IPS-15b (cell line): ENCODE measurements around the gene CACNA1A.
"Not testable (repeated sequence)": the region's sequence is repeated elsewhere in the genome, so short reads cannot be mapped to it uniquely, and the experiment has no call there.

ENCODE experiments used
- H3K27me3 ChIP-seq: one replicate; pipeline ENCODE4 v1.6.1; 2013; ENCODE audit warnings: low read length; ENCODE audit not compliant: control insufficient read depth, insufficient read depth
- H3K36me3 ChIP-seq: one replicate; pipeline ENCODE4 v1.6.1; 2013; ENCODE audit warnings: low read length; ENCODE audit not compliant: control insufficient read depth, insufficient read depth
- H3K4me1 ChIP-seq: one replicate; pipeline ENCODE4 v1.6.1; 2013; ENCODE audit warnings: mild to moderate bottlenecking, low read length; ENCODE audit not compliant: control insufficient read depth, insufficient read depth
- H3K4me3 ChIP-seq: one replicate; pipeline ENCODE4 v1.5.1; 2013; ENCODE audit warnings: low read depth, low read length
- H3K9ac ChIP-seq: one replicate; pipeline ENCODE4 v1.6.1; 2013; ENCODE audit warnings: low read depth, mild to moderate bottlenecking, low read length
- H3K9me3 ChIP-seq: one replicate; pipeline ENCODE4 v1.6.1; 2013; ENCODE audit warnings: mild to moderate bottlenecking, low read length; ENCODE audit not compliant: control insufficient read depth, insufficient read depth

The CACNA1A gene

DNA sequence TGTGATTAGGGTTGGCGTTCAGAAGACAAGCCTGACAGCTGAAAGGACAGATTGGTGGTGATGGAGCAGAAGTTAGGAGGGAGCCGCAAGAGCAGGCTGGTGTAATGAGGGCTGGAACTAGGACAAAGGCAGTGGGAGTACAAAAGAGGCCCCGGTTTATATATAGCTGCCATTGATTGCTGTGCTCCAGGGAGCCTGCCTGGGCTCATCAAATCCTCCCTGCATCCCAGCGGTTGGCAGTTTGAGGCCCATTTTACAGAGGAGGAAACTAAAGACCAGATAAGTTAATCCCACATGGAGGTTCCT, 123.7 kb downstream of the CACNA1A start:
- Histone ChIP-seq H3K9ac (no peak overlapping the region), H3K9me3 (no peaks in the 10 kb centered on the region), H3K27me3 (no peaks in the 10 kb centered on the region), H3K4me3 (no peak overlapping the region), H3K36me3 (no peaks in the 10 kb centered on the region), H3K4me1 (no peaks in the 10 kb centered on the region)

DNA sequence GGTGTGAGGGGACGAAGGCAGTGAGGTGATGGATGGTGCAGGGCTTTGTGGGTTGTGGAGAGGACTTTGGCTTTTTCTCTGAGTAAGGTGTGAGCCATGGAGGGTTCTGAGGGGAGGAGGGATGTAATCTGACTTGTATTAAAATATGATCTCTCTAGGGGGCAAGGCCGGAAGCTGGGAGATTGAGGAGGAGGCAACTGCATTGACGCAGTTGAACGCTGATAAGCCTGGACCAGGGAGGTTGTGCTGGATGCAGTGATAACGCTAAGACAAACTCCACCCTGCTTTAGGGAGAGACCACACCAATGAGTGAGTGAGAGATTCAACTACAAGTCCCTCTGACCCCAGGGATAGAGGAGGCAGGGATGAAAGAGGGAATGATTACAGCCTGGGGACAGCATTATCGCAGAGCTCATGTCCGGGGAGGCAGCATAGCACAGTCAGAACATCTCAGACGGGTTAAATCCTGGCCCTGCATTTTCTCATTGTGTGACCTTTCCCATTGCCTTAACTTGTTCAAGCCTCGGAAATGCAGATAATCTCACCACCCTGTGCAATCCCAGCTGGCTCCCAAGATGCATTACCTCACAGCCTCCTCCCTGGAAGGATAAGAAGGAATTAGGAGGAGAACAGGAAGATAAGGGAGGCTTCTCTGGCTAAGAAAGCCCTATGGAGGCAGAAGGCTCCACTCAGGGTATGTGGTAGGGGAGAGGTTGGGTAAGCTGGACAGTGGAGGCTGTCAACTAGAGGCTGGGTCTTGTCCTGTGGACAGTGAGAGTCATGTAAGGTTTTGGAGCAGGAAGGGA, 124.2 kb downstream of the CACNA1A start:
- Histone ChIP-seq H3K36me3 (no peaks in the 10 kb centered on the region), H3K4me3 (no peak overlapping the region), H3K27me3 (no peaks in the 10 kb centered on the region)

DNA sequence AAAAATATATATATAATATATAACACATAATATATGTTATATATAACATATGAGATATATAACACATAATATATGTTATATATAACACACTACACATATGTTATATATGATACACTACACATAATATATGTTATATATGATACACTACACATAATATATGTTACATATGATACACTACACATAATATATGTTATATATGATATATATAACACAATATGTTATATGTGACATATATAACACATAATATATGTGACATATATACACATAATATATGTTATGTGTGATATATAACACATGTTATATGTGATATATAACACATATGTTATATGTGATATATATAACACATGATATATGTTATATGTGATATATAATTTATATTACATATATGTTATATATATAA, 129.7 kb downstream of the CACNA1A start:
- Histone ChIP-seq H3K4me1 (no peaks in the 10 kb centered on the region), H3K27me3 (no peaks in the 10 kb centered on the region), H3K9ac (no peak overlapping the region), H3K4me3 (no peak overlapping the region), H3K36me3 (no peaks in the 10 kb centered on the region), H3K9me3 (no peaks in the 10 kb centered on the region)

More for the DNA sequence above, 124.2 kb downstream of the CACNA1A start:
- Histone ChIP-seq H3K9me3 (no peaks in the 10 kb centered on the region), H3K4me1 (no peaks in the 10 kb centered on the region), H3K9ac (no peak overlapping the region)

GRCh38 chr19:13373599-13373998, 132.7 kb downstream of the CACNA1A start:
- Histone ChIP-seq H3K9ac (no peak overlapping the region), H3K4me1 (no peaks in the 10 kb centered on the region), H3K9me3 (no peaks in the 10 kb centered on the region), H3K36me3 (no peaks in the 10 kb centered on the region), H3K27me3 (no peaks in the 10 kb centered on the region), H3K4me3 (no peak overlapping the region)

DNA sequence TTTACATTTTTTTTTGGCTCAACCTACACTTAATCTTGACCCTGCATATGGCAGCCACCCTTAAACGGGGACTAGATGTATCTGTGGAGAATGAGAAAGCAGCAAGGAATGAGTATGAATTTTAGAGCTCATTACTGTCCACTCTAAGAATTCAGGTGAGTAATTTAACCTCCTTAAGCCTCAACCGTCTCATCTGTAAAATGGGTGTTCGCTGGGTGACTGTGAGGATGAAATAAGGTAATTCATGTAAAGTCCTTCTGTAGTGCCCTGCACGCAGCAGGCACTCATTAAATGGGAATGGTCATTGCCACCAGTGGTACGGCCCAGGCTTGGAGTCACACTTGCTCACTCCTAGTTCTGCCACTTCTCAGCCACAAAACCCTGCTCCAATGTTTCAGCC, 135.3 kb downstream of the CACNA1A start:
- no peak overlapping the region for H3K4me3 ChIP-seq
- H3K4me1 ChIP-seq, result no peaks in the 10 kb centered on the region
- no peaks in the 10 kb centered on the region for H3K36me3 ChIP-seq
- H3K9me3 ChIP-seq, result no peaks in the 10 kb centered on the region
- H3K9ac ChIP-seq, result no peak overlapping the region
- no peaks in the 10 kb centered on the region for H3K27me3 ChIP-seq

GRCh38 chr19:13366529-13367143, 139.6 kb downstream of the CACNA1A start:
- H3K4me1 ChIP-seq, result peaks cover 6% of the 10 kb centered on the region
- H3K27me3 ChIP-seq, result no peaks in the 10 kb centered on the region
- H3K9me3 ChIP-seq, result no peaks in the 10 kb centered on the region
- H3K36me3 ChIP-seq, result no peaks in the 10 kb centered on the region
- no peak overlapping the region for H3K4me3 ChIP-seq
- no peak overlapping the region for H3K9ac ChIP-seq

DNA sequence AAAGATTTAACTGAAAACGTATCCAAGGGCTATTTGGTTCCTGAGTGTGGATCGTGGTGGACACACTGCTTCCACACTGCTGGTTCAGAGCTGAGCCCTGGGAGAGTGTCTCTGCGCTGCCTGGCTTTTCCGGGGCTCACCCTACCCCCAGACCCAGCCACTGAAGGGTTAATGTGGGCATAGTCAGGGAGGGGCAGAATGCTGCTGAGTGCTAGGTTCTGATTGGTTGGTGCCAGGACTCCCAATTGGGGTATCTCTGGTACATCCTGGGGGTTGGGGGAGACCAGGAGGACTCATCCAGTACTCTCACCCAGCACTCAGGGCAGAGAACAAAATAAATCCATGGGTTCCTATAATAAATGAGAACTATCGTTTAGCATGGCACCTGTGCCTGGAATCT, 142.3 kb downstream of the CACNA1A start:
- Histone ChIP-seq H3K4me3 (no peak overlapping the region), H3K9me3 (no peaks in the 10 kb centered on the region), H3K4me1 (peaks cover 6% of the 10 kb centered on the region), H3K27me3 (no peaks in the 10 kb centered on the region), H3K9ac (no peak overlapping the region), H3K36me3 (no peaks in the 10 kb centered on the region)

GRCh38 chr19:13363245-13363644, 143.0 kb downstream of the CACNA1A start:
- Histone ChIP-seq H3K9me3 (no peaks in the 10 kb centered on the region), H3K4me3 (no peak overlapping the region), H3K4me1 (peaks cover 6% of the 10 kb centered on the region), H3K36me3 (peaks cover 2% of the 10 kb centered on the region), H3K27me3 (no peaks in the 10 kb centered on the region), H3K9ac (no peak overlapping the region)

DNA sequence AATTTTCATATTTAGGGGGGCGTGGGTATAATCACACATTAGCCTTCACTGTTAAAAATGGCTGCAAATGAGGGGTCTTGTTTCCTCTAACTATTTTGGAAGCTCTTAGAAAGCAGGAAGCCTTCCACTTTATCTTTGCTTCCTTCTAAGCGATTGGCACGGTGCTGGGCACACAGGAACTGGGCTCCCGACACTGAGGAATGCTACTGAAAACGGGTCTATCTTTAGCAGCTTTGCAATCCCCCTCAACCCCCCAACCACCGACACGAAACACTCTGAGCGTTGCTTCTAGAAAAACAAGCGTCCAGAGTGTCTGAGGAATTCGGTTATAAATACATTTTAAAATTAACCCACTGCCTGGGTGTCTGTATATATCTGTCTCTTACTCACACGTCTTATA, 143.6 kb downstream of the CACNA1A start:
- Histone ChIP-seq H3K4me3 (no peak overlapping the region), H3K4me1 (peaks cover 6% of the 10 kb centered on the region), H3K27me3 (no peaks in the 10 kb centered on the region), H3K36me3 (peaks cover 3% of the 10 kb centered on the region), H3K9me3 (no peaks in the 10 kb centered on the region), H3K9ac (no peak overlapping the region)

- not testable (repeated sequence) for H3K9ac ChIP-seq, H3K4me1 ChIP-seq, H3K4me3 ChIP-seq, H3K27me3 ChIP-seq, H3K36me3 ChIP-seq, H3K9me3 ChIP-seq
Observed at GRCh38 chr19:13361726-13362125, 144.6 kb downstream of the CACNA1A start.

GRCh38 chr19:13356686-13357280, 149.5 kb downstream of the CACNA1A start:
- Histone ChIP-seq H3K27me3 (no peaks in the 10 kb centered on the region), H3K4me3 (no peak overlapping the region), H3K36me3 (peaks cover 10% of the 10 kb centered on the region), H3K9ac (no peak overlapping the region), H3K9me3 (no peaks in the 10 kb centered on the region), H3K4me1 (no peaks in the 10 kb centered on the region)

GRCh38 chr19:13356185-13356584, 150.1 kb downstream of the CACNA1A start:
- H3K27me3 ChIP-seq, result no peaks in the 10 kb centered on the region
- no peaks in the 10 kb centered on the region for H3K9me3 ChIP-seq
- H3K9ac ChIP-seq, result no peak overlapping the region
- no peaks in the 10 kb centered on the region for H3K4me1 ChIP-seq
- H3K4me3 ChIP-seq, result no peak overlapping the region
- peaks cover 10% of the 10 kb centered on the region for H3K36me3 ChIP-seq
